T-helper 2 cell treated with Interferon-gamma antibody and Interleukin-4, amounts not matched to agents 100 ng/mL and 5 ng/mL, for 36 hours (primary cell): Measurements from ENCODE around the gene PLXNC1. TPM values are rescaled to one million over a fixed set of nuclear protein-coding genes. Genes with fewer than 3 reads are reported as not detected.

Source experiments
- intact Hi-C: fragments of 100-400 bp; cut with micrococcal nuclease; formaldehyde crosslinking; loops from one replicate; pipeline ENCODE4 v1.15.1; 2023
- total RNA-seq: library from RNA; stranded (reverse); gene quantifications from 2 replicates; pipeline ENCODE4 v1.2.3, GENCODE V29; 2022

The PLXNC1 gene
- total RNA-seq, 1 donor from 2014 or later = 26.7 TPM

GRCh38 chr12:94175763-94176668, 27.6 kb downstream of the PLXNC1 start:
- intact Hi-C loops = loop anchor here (2.0 kb wide), 2 partner anchors 27 to 33 kb away; partner anchors contain the start of gene PLXNC1

- intact Hi-C loops = no loop called here
Measured at GRCh38 chr12:94178054-94178453, 29.7 kb downstream of the PLXNC1 start.

GRCh38 chr12:94178882-94179281, 30.5 kb downstream of the PLXNC1 start:
- intact Hi-C loops = no loop called here

- intact Hi-C loops = no loop called here
Measured at GRCh38 chr12:94179723-94180122, 31.3 kb downstream of the PLXNC1 start.

GRCh38 chr12:94180558-94181296, 32.4 kb downstream of the PLXNC1 start:
- intact Hi-C loops = no loop called here

GRCh38 chr12:94182986-94183707, 34.8 kb downstream of the PLXNC1 start:
- intact Hi-C loops = no loop called here

- intact Hi-C loops = no loop called here
Measured at GRCh38 chr12:94183708-94184379, 35.5 kb downstream of the PLXNC1 start.

GRCh38 chr12:94184995-94185719, 36.8 kb downstream of the PLXNC1 start:
- intact Hi-C loops = no loop called here

GRCh38 chr12:94185801-94186200, 37.4 kb downstream of the PLXNC1 start:
- intact Hi-C loops = no loop called here

- intact Hi-C loops = no loop called here
Measured at GRCh38 chr12:94186278-94187241, 38.2 kb downstream of the PLXNC1 start.

- intact Hi-C loops = no loop called here
Measured at GRCh38 chr12:94187361-94187760, 39.0 kb downstream of the PLXNC1 start.

GRCh38 chr12:94190623-94191022, 42.2 kb downstream of the PLXNC1 start:
- intact Hi-C loops = no loop called here

GRCh38 chr12:94191023-94191422, 42.6 kb downstream of the PLXNC1 start:
- intact Hi-C loops = no loop called here

- intact Hi-C loops = no loop called here
Measured at GRCh38 chr12:94191811-94192210, 43.4 kb downstream of the PLXNC1 start.

- intact Hi-C loops = no loop called here
Measured at GRCh38 chr12:94192506-94192905, 44.1 kb downstream of the PLXNC1 start.

- intact Hi-C loops = no loop called here
Measured at GRCh38 chr12:94193168-94193567, 44.8 kb downstream of the PLXNC1 start.

GRCh38 chr12:94195483-94195882, 47.1 kb downstream of the PLXNC1 start:
- intact Hi-C loops = no loop called here

GRCh38 chr12:94198469-94198868, 50.1 kb downstream of the PLXNC1 start:
- intact Hi-C loops = no loop called here

GRCh38 chr12:94198872-94199271, 50.5 kb downstream of the PLXNC1 start:
- intact Hi-C loops = no loop called here
